WTC11 (cell line): ENCODE results near the gene CDC42EP4.

Source experiments
- CTCF ChIP-seq: fragments of 200-600 bp; IDR thresholded peaks from 2 replicates; pipeline ENCODE4 v1.8.0; 2022; ENCODE audit warnings: antibody characterized with exemption
- EMX1 ChIP-seq: fragments of 250-450 bp; sonication (Bioruptor Pico); IDR thresholded peaks from 2 replicates; pipeline ENCODE4 v1.8.0; 2021; ENCODE audit warnings: mild to moderate bottlenecking
- ETV6 ChIP-seq: sonication (generic); formaldehyde crosslinking; IDR thresholded peaks from 2 replicates; pipeline ENCODE4 v1.8.1; 2022; ENCODE audit warnings: mild to moderate bottlenecking, missing genetic modification reagents
- FOXP1 ChIP-seq: sonication (generic); formaldehyde crosslinking; IDR thresholded peaks from 2 replicates; pipeline ENCODE4 v1.8.0; 2022; ENCODE audit warnings: missing genetic modification reagents, mild to moderate bottlenecking, moderate library complexity, borderline replicate concordance
- NR1H2 ChIP-seq: sonication (generic); formaldehyde crosslinking; IDR thresholded peaks from 2 replicates; pipeline ENCODE4 v1.9.0; 2021; ENCODE audit warnings: mild to moderate bottlenecking, moderate library complexity, missing genetic modification reagents
- NR3C1 ChIP-seq: sonication (generic); formaldehyde crosslinking; conservative IDR thresholded peaks from 2 replicates; pipeline ENCODE4 v1.8.1; 2023; ENCODE audit warnings: low read depth, mild to moderate bottlenecking, missing genetic modification reagents
- RELA ChIP-seq: sonication (generic); formaldehyde crosslinking; IDR thresholded peaks from 2 replicates; pipeline ENCODE4 v1.8.1; 2022; ENCODE audit warnings: missing genetic modification reagents, mild to moderate bottlenecking, borderline replicate concordance
- TCF7 ChIP-seq: sonication (generic); formaldehyde crosslinking; IDR thresholded peaks from 2 replicates; pipeline ENCODE4 v1.8.0; 2022; ENCODE audit warnings: mild to moderate bottlenecking, low read depth, missing genetic modification reagents, moderate library complexity
- ZNF281 ChIP-seq: sonication (generic); formaldehyde crosslinking; IDR thresholded peaks from 2 replicates; pipeline ENCODE4 v1.8.0; 2023; ENCODE audit warnings: mild to moderate bottlenecking, missing genetic modification reagents
- TF ChIP-seq, protein P1 (sequence below): sonication (generic); formaldehyde crosslinking; IDR thresholded peaks from 2 replicates; pipeline ENCODE4 v1.8.1; 2023; ENCODE audit warnings: mild to moderate bottlenecking, missing genetic modification reagents, moderate library complexity
- TF ChIP-seq, protein P2 (sequence below): sonication (generic); formaldehyde crosslinking; IDR thresholded peaks from 2 replicates; pipeline ENCODE4 v1.8.0; 2022; ENCODE audit warnings: mild to moderate bottlenecking, missing genetic modification reagents
- TF ChIP-seq, protein P3 (sequence below): sonication (generic); formaldehyde crosslinking; conservative IDR thresholded peaks from 2 replicates; pipeline ENCODE4 v1.8.1; 2022; ENCODE audit warnings: mild to moderate bottlenecking, missing genetic modification reagents

- TF ChIP-seq, protein P1, sequence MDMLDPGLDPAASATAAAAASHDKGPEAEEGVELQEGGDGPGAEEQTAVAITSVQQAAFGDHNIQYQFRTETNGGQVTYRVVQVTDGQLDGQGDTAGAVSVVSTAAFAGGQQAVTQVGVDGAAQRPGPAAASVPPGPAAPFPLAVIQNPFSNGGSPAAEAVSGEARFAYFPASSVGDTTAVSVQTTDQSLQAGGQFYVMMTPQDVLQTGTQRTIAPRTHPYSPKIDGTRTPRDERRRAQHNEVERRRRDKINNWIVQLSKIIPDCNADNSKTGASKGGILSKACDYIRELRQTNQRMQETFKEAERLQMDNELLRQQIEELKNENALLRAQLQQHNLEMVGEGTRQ (CRISPR knock-in tag): no peak
- TF ChIP-seq TCF7 (CRISPR knock-in tag) (no peak), NR3C1 (CRISPR knock-in tag) (no peak), CTCF (no peak), FOXP1 (CRISPR knock-in tag) (no peak), NR1H2 (no peak), RELA (no peak), EMX1 (CRISPR knock-in tag) (no peak), ZNF281 (CRISPR knock-in tag) (no peak), ETV6 (CRISPR knock-in tag) (no peak)
- TF ChIP-seq, protein P2, sequence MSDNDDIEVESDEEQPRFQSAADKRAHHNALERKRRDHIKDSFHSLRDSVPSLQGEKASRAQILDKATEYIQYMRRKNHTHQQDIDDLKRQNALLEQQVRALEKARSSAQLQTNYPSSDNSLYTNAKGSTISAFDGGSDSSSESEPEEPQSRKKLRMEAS (CRISPR knock-in tag): no peak
- TF ChIP-seq, protein P3, sequence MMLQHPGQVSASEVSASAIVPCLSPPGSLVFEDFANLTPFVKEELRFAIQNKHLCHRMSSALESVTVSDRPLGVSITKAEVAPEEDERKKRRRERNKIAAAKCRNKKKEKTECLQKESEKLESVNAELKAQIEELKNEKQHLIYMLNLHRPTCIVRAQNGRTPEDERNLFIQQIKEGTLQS (CRISPR knock-in tag): no peak
These were observed 8.0 kb upstream of the CDC42EP4 start for GRCh38 chr17:73319766-73320165.
